ENCODE data around the gene BRPF3. TPM values are rescaled to one million over a fixed set of nuclear protein-coding genes. Genes with fewer than 3 reads are reported as not detected.

The BRPF3 gene
- total RNA-seq, 1 experiment from 2014 or later = 16.2 TPM

GRCh38 chr6:36269834-36270705 is 73.5 kb downstream of the BRPF3 start, which contains the start of gene PNPLA1:
Gene PNPLA1, plus strand, starts transcription at chr6:36270060. Its CDS starts 400 bp downstream, at chr6:36270460.
- H3K27ac ChIP-seq (ENCODE audit: low read length) = no peak within 1 kb of the TSS
- H2AFZ ChIP-seq (ENCODE audit: low read length) = no peak within 1 kb of the TSS
- no peaks in the 10 kb centered on the region for H3K9me3 ChIP-seq (ENCODE audit: low read length)
- H3K9ac ChIP-seq (ENCODE audit: low read length) = no peak within 1 kb of the TSS
- no peaks in the 10 kb centered on the region for H3K9me2 ChIP-seq (replicated peaks; ENCODE audit: insufficient read depth, low read length)
- H3K27me3 ChIP-seq (ENCODE audit: low read length) = no peaks in the 10 kb centered on the region
- no peaks in the 10 kb centered on the region for H3K36me3 ChIP-seq (ENCODE audit: insufficient read depth, low read length)
- H3K4me2 ChIP-seq (ENCODE audit: low read depth, low read length, poor library complexity, severe bottlenecking) = no peak within 1 kb of the TSS
- DNase-seq = no peak
- H4K20me1 ChIP-seq (ENCODE audit: insufficient read depth, low read depth, low read length) = no peaks in the 10 kb centered on the region
- no peaks in the 10 kb centered on the region for H3K79me2 ChIP-seq (ENCODE audit: low read length)
- no peaks in the 10 kb centered on the region for H3K4me1 ChIP-seq (ENCODE audit: low read length)
- H3K4me3 ChIP-seq (ENCODE audit: low read length) = no peak within 1 kb of the TSS

- Histone ChIP-seq H3K36me3 (ENCODE audit: insufficient read depth, low read length) (no peaks in the 10 kb centered on the region), H3K4me2 (ENCODE audit: low read depth, low read length, poor library complexity, severe bottlenecking) (no peak overlapping the region), H3K4me1 (ENCODE audit: low read length) (no peaks in the 10 kb centered on the region), H3K9ac (ENCODE audit: low read length) (no peak overlapping the region), H3K9me3 (ENCODE audit: low read length) (no peaks in the 10 kb centered on the region), H4K20me1 (ENCODE audit: insufficient read depth, low read depth, low read length) (no peaks in the 10 kb centered on the region), H3K27me3 (ENCODE audit: low read length) (no peaks in the 10 kb centered on the region), H3K9me2 (replicated peaks; ENCODE audit: insufficient read depth, low read length) (no peaks in the 10 kb centered on the region), H2AFZ (ENCODE audit: low read length) (no peak overlapping the region), H3K27ac (ENCODE audit: low read length) (no peak overlapping the region), H3K4me3 (ENCODE audit: low read length) (no peak overlapping the region), H3K79me2 (ENCODE audit: low read length) (no peaks in the 10 kb centered on the region)
- no peak for DNase-seq
These were observed 75.7 kb downstream of the BRPF3 start for GRCh38 chr6:36272234-36272633.

- Histone ChIP-seq H3K4me3 (ENCODE audit: low read length) (no peak overlapping the region), H3K79me2 (ENCODE audit: low read length) (no peaks in the 10 kb centered on the region), H4K20me1 (ENCODE audit: insufficient read depth, low read depth, low read length) (no peaks in the 10 kb centered on the region), H3K9me2 (replicated peaks; ENCODE audit: insufficient read depth, low read length) (no peaks in the 10 kb centered on the region), H3K27ac (ENCODE audit: low read length) (no peak overlapping the region), H3K4me2 (ENCODE audit: low read depth, low read length, poor library complexity, severe bottlenecking) (no peak overlapping the region), H3K27me3 (ENCODE audit: low read length) (no peaks in the 10 kb centered on the region), H3K9me3 (ENCODE audit: low read length) (no peaks in the 10 kb centered on the region), H3K36me3 (ENCODE audit: insufficient read depth, low read length) (no peaks in the 10 kb centered on the region), H3K4me1 (ENCODE audit: low read length) (no peaks in the 10 kb centered on the region), H2AFZ (ENCODE audit: low read length) (no peak overlapping the region), H3K9ac (ENCODE audit: low read length) (no peak overlapping the region)
- DNase-seq = no peak
These were observed 76.5 kb downstream of the BRPF3 start for GRCh38 chr6:36273067-36273466.

- Histone ChIP-seq H3K4me1 (ENCODE audit: low read length) (no peaks in the 10 kb centered on the region), H3K9me3 (ENCODE audit: low read length) (no peaks in the 10 kb centered on the region), H3K9ac (ENCODE audit: low read length) (no peak overlapping the region), H2AFZ (ENCODE audit: low read length) (no peak overlapping the region), H3K79me2 (ENCODE audit: low read length) (no peaks in the 10 kb centered on the region), H3K9me2 (replicated peaks; ENCODE audit: insufficient read depth, low read length) (no peaks in the 10 kb centered on the region), H3K4me2 (ENCODE audit: low read depth, low read length, poor library complexity, severe bottlenecking) (no peak overlapping the region), H3K27me3 (ENCODE audit: low read length) (no peaks in the 10 kb centered on the region), H3K4me3 (ENCODE audit: low read length) (no peak overlapping the region), H4K20me1 (ENCODE audit: insufficient read depth, low read depth, low read length) (no peaks in the 10 kb centered on the region), H3K27ac (ENCODE audit: low read length) (no peak overlapping the region), H3K36me3 (ENCODE audit: insufficient read depth, low read length) (no peaks in the 10 kb centered on the region)
- no peak for DNase-seq
These were observed 77.4 kb downstream of the BRPF3 start for GRCh38 chr6:36273802-36274514.

GRCh38 chr6:36276581-36277536 is 80.3 kb downstream of the BRPF3 start:
- H3K36me3 ChIP-seq (ENCODE audit: insufficient read depth, low read length) = no peaks in the 10 kb centered on the region
- H3K4me1 ChIP-seq (ENCODE audit: low read length) = no peaks in the 10 kb centered on the region; the same call in none of the 2 replicates
- no peaks in the 10 kb centered on the region for H4K20me1 ChIP-seq (ENCODE audit: insufficient read depth, low read depth, low read length)
- H3K27me3 ChIP-seq (ENCODE audit: low read length) = no peaks in the 10 kb centered on the region
- H3K9me3 ChIP-seq (ENCODE audit: low read length) = no peaks in the 10 kb centered on the region
- no peak overlapping the region for H3K4me2 ChIP-seq (ENCODE audit: low read depth, low read length, poor library complexity, severe bottlenecking)
- H3K79me2 ChIP-seq (ENCODE audit: low read length) = no peaks in the 10 kb centered on the region
- H3K4me3 ChIP-seq (ENCODE audit: low read length) = no peak overlapping the region
- H3K27ac ChIP-seq (ENCODE audit: low read length) = no peak overlapping the region
- no peak for DNase-seq
- no peaks in the 10 kb centered on the region for H3K9me2 ChIP-seq (replicated peaks; ENCODE audit: insufficient read depth, low read length)
- H2AFZ ChIP-seq (ENCODE audit: low read length) = no peak overlapping the region
- no peak overlapping the region for H3K9ac ChIP-seq (ENCODE audit: low read length)

GRCh38 chr6:36277946-36278470 is 81.5 kb downstream of the BRPF3 start:
- Histone ChIP-seq H3K4me1 (ENCODE audit: low read length) (no peaks in the 10 kb centered on the region; the same call in none of the 2 replicates), H4K20me1 (ENCODE audit: insufficient read depth, low read depth, low read length) (no peaks in the 10 kb centered on the region), H3K27me3 (ENCODE audit: low read length) (no peaks in the 10 kb centered on the region), H3K9me3 (ENCODE audit: low read length) (no peaks in the 10 kb centered on the region), H3K27ac (ENCODE audit: low read length) (no peak overlapping the region), H3K79me2 (ENCODE audit: low read length) (no peaks in the 10 kb centered on the region), H3K9me2 (replicated peaks; ENCODE audit: insufficient read depth, low read length) (no peaks in the 10 kb centered on the region), H3K9ac (ENCODE audit: low read length) (no peak overlapping the region), H3K36me3 (ENCODE audit: insufficient read depth, low read length) (no peaks in the 10 kb centered on the region), H2AFZ (ENCODE audit: low read length) (no peak overlapping the region), H3K4me2 (ENCODE audit: low read depth, low read length, poor library complexity, severe bottlenecking) (no peak overlapping the region), H3K4me3 (ENCODE audit: low read length) (no peak overlapping the region)
- DNase-seq = no peak

GRCh38 chr6:36280467-36280866 is 83.9 kb downstream of the BRPF3 start:
- no peak overlapping the region for H3K4me2 ChIP-seq (ENCODE audit: low read depth, low read length, poor library complexity, severe bottlenecking)
- no peaks in the 10 kb centered on the region for H3K36me3 ChIP-seq (ENCODE audit: insufficient read depth, low read length)
- no peak overlapping the region for H2AFZ ChIP-seq (ENCODE audit: low read length)
- no peaks in the 10 kb centered on the region; the same call in none of the 2 replicates for H3K4me1 ChIP-seq (ENCODE audit: low read length)
- H3K27ac ChIP-seq (ENCODE audit: low read length) = no peak overlapping the region
- H3K27me3 ChIP-seq (ENCODE audit: low read length) = no peaks in the 10 kb centered on the region
- no peak for DNase-seq
- no peaks in the 10 kb centered on the region for H3K9me3 ChIP-seq (ENCODE audit: low read length)
- no peaks in the 10 kb centered on the region for H4K20me1 ChIP-seq (ENCODE audit: insufficient read depth, low read depth, low read length)
- no peaks in the 10 kb centered on the region for H3K9me2 ChIP-seq (replicated peaks; ENCODE audit: insufficient read depth, low read length)
- no peak overlapping the region for H3K4me3 ChIP-seq (ENCODE audit: low read length)
- no peaks in the 10 kb centered on the region for H3K79me2 ChIP-seq (ENCODE audit: low read length)
- no peak overlapping the region for H3K9ac ChIP-seq (ENCODE audit: low read length)
